T-cell (primary cell): ENCODE data around the gene TEX51. TPM values are rescaled to one million over a fixed set of nuclear protein-coding genes. Genes with fewer than 3 reads are reported as not detected.

Source experiments
- ATAC-seq, 4 experiments: fragments of 200-7000 bp in 3 of 4; fragments of 150-1000 bp in 1 of 4; cut with Tn5 transposase; replicated peaks in 1 of 4; 1 replicate in 3 of 4; 2 replicates in 1 of 4; pipeline ENCODE4 v1.10.0; 2021; ENCODE audit warnings: moderate library complexity in 3 of 4, mild to moderate bottlenecking in 2 of 4, moderate number of reproducible peaks in 1 of 4
- CTCF ChIA-PET, 2 donors: fragments of 300-600 bp; sonication (Branson Sonifier 250); formaldehyde crosslinking; loops; one replicate each; lab custom pipeline; 2022; ENCODE audit warnings: antibody characterized with exemption in 2 of 2; lab: Charles Lee
- POLR2A ChIA-PET, 2 donors: fragments of 300-600 bp; sonication (Branson Sonifier 250); formaldehyde crosslinking; loops; one replicate each; lab custom pipeline; 2022; ENCODE audit warnings: antibody characterized with exemption in 2 of 2; lab: Charles Lee
- DNase-seq, 35 experiments: peaks; one replicate each; pipeline versions ENCODE4 v3.0.0 to v3.0.0-alpha.2; 2013 to 2023
- H3K27ac ChIP-seq: one replicate; pipeline ENCODE4 v1.5.1; 2013; ENCODE audit warnings: low read length
- H3K27me3 ChIP-seq, 2 experiments: replicated peaks in 1 of 2; 1 replicate in 1 of 2; 2 replicates in 1 of 2; pipeline versions ENCODE4 v1.6.1 to v1.7.0; 2013; ENCODE audit warnings: low read length in 1 of 2, mixed read lengths in 1 of 2; ENCODE audit not compliant: control insufficient read depth in 2 of 2, insufficient read depth in 2 of 2; ENCODE audit errors: extremely low read depth in 1 of 2
- H3K36me3 ChIP-seq, 2 donors: 1 replicate in 1 of 2; 2 replicates in 1 of 2; pipeline versions ENCODE4 v1.6.1 to v1.7.0; 2013; ENCODE audit warnings: low read length in 1 of 2; ENCODE audit not compliant: control insufficient read depth in 2 of 2, insufficient read depth in 1 of 2; ENCODE audit errors: extremely low read depth in 1 of 2
- H3K4me1 ChIP-seq, 2 experiments: 1 replicate in 1 of 2; 2 replicates in 1 of 2; pipeline versions ENCODE4 v1.6.1 to v1.7.0; 2013; ENCODE audit warnings: low read length in 2 of 2, mixed read lengths in 1 of 2; ENCODE audit not compliant: insufficient read depth in 2 of 2, control insufficient read depth in 1 of 2; ENCODE audit errors: extremely low read depth in 1 of 2
- H3K4me3 ChIP-seq, 2 donors: 1 replicate in 1 of 2; 2 replicates in 1 of 2; pipeline versions ENCODE4 v1.5.1 to v1.7.0; 2013; ENCODE audit warnings: mild to moderate bottlenecking in 2 of 2, low read length in 1 of 2, moderate library complexity in 1 of 2; ENCODE audit not compliant: control insufficient read depth in 1 of 2; ENCODE audit errors: extremely low read depth in 1 of 2
- H3K9me3 ChIP-seq: 2 replicates; pipeline ENCODE4 v1.7.0; 2013
- H3K27ac Mint-ChIP-seq, 2 donors: one replicate each; pipeline ENCODE4 v1.8.0; 2020 to 2021; ENCODE audit warnings: mild to moderate bottlenecking in 2 of 2, mixed read lengths in 2 of 2
- H3K27me3 Mint-ChIP-seq, 2 donors: one replicate each; pipeline ENCODE4 v1.8.0; 2021 to 2022; ENCODE audit warnings: mixed read lengths in 2 of 2
- H3K36me3 Mint-ChIP-seq: one replicate; pipeline ENCODE4 v1.8.0; 2021; ENCODE audit warnings: mixed read lengths
- H3K4me1 Mint-ChIP-seq, 3 donors: one replicate each; pipeline ENCODE4 v1.8.0; 2020 to 2022; ENCODE audit warnings: mixed read lengths in 3 of 3, mild to moderate bottlenecking in 1 of 3
- H3K4me3 Mint-ChIP-seq, 3 donors: one replicate each; pipeline ENCODE4 v1.8.0; 2020 to 2022; ENCODE audit warnings: mild to moderate bottlenecking in 3 of 3, mixed read lengths in 3 of 3, moderate library complexity in 3 of 3
- H3K9me3 Mint-ChIP-seq, 3 donors: one replicate each; pipeline ENCODE4 v1.8.0; 2020 to 2022; ENCODE audit warnings: mixed read lengths in 3 of 3
- WGBS: methylation state at CpG from one replicate; pipeline ENCODE4 v1.1.5; 2013; ENCODE audit warnings: missing lambda C conversion rate; ENCODE audit not compliant: insufficient coverage; 5-methylcytosine and 5-hydroxymethylcytosine counted together
- total RNA-seq, 35 experiments: library from RNA in 6 of 35; stranded (reverse) in 6 of 35; fragments of 120-200 nt in 1 of 35; gene quantifications; one replicate each; pipeline versions ENCODE4 v1.2.1 to v1.2.4 and lab custom pipeline; 2013 to 2026

Gene TEX51
- total RNA-seq = not detected
- not detected for total RNA-seq (2013)
- total RNA-seq (lab: John Stamatoyannopoulos, UW) = 0 to 0.04 (median 0) reads per million in 29 experiments

- no peak within 1 kb of the TSS for H3K4me3 ChIP-seq
- Mint-ChIP-seq H3K27ac (no peak within 1 kb of the TSS), H3K4me3 (no peak within 1 kb of the TSS), H3K27me3 (peaks cover 11 to 26% of the 10 kb centered on the region in 2 donors), H3K36me3 (no peaks in the 10 kb centered on the region), H3K9me3 (peaks cover 0 to 3% (median 0%) of the 10 kb centered on the region in 3 donors), H3K4me1 (no peaks in the 10 kb centered on the region)
- H3K27me3 ChIP-seq = peaks cover 0 to 33% of the 10 kb centered on the region in 2 experiments
- no peaks in the 10 kb centered on the region for H3K4me1 ChIP-seq
- DNase-seq (no peak), ATAC-seq (no peak)
- ChIA-PET CTCF (no interaction called here), POLR2A (no interaction called here)
- no peak within 1 kb of the TSS for H3K27ac ChIP-seq
- 68% methylated on average over 4 of the region's 5 CpGs for WGBS
- no peaks in the 10 kb centered on the region for H3K9me3 ChIP-seq
- no peaks in the 10 kb centered on the region for H3K36me3 ChIP-seq
Observed at GRCh38 chr2:126898636-126899035, at the start of gene TEX51. TEX51 (plus strand) TSS chr2:126898890; CDS start chr2:126898919, 29 bp downstream.

GRCh38 chr2:126849054-126849453 is 49.6 kb upstream of the TEX51 start:
- H3K27ac Mint-ChIP-seq = no peak overlapping the region
- H3K4me3 ChIP-seq = no peak overlapping the region
- ChIA-PET CTCF (no interaction called here), POLR2A (no interaction called here)
- H3K4me1 Mint-ChIP-seq = no peaks in the 10 kb centered on the region
- 67% methylated on average over 1 of the region's 2 CpGs for WGBS
- H3K9me3 Mint-ChIP-seq = no peaks in the 10 kb centered on the region
- H3K27me3 ChIP-seq = peaks cover 0 to 17% of the 10 kb centered on the region in 2 experiments
- no peak overlapping the region for H3K27ac ChIP-seq
- H3K36me3 ChIP-seq = no peaks in the 10 kb centered on the region
- peaks cover 0 to 9% of the 10 kb centered on the region in 2 donors for H3K27me3 Mint-ChIP-seq
- ATAC-seq = no peak
- H3K4me3 Mint-ChIP-seq = no peak overlapping the region
- no peaks in the 10 kb centered on the region for H3K9me3 ChIP-seq
- no peak for DNase-seq
- no peaks in the 10 kb centered on the region for H3K36me3 Mint-ChIP-seq
- no peaks in the 10 kb centered on the region for H3K4me1 ChIP-seq

- CTCF ChIA-PET = no interaction called here
- H3K27ac ChIP-seq = no peak overlapping the region
- WGBS = 91% methylated on average over 2 of the region's 4 CpGs
- Mint-ChIP-seq H3K9me3 (no peaks in the 10 kb centered on the region), H3K36me3 (no peaks in the 10 kb centered on the region), H3K27me3 (peaks cover 0 to 9% of the 10 kb centered on the region in 2 donors), H3K27ac (no peak overlapping the region), H3K4me1 (no peaks in the 10 kb centered on the region), H3K4me3 (no peak overlapping the region)
- no peak overlapping the region for H3K4me3 ChIP-seq
- H3K27me3 ChIP-seq = peaks cover 0 to 17% of the 10 kb centered on the region in 2 experiments
- POLR2A ChIA-PET = no interaction called here
- H3K36me3 ChIP-seq = no peaks in the 10 kb centered on the region
- no peaks in the 10 kb centered on the region for H3K9me3 ChIP-seq
- H3K4me1 ChIP-seq = no peaks in the 10 kb centered on the region
- no peak for ATAC-seq
- no peak for DNase-seq
Observed at GRCh38 chr2:126849486-126849885, 49.2 kb upstream of the TEX51 start.

- H3K27ac Mint-ChIP-seq = no peak overlapping the region
- Histone ChIP-seq H3K27me3 (peaks cover 0 to 17% of the 10 kb centered on the region in 2 experiments), H3K36me3 (no peaks in the 10 kb centered on the region), H3K27ac (no peak overlapping the region), H3K4me1 (no peaks in the 10 kb centered on the region), H3K9me3 (no peaks in the 10 kb centered on the region), H3K4me3 (no peak overlapping the region)
- ChIA-PET CTCF (no interaction called here), POLR2A (no interaction called here)
- H3K4me3 Mint-ChIP-seq = no peak overlapping the region
- H3K9me3 Mint-ChIP-seq = no peaks in the 10 kb centered on the region
- H3K36me3 Mint-ChIP-seq = no peaks in the 10 kb centered on the region
- 66% methylated on average over 4 of the region's 7 CpGs for WGBS
- H3K4me1 Mint-ChIP-seq = no peaks in the 10 kb centered on the region
- peaks cover 0 to 9% of the 10 kb centered on the region in 2 donors for H3K27me3 Mint-ChIP-seq
- DNase-seq (no peak), ATAC-seq (no peak)
Observed at GRCh38 chr2:126849991-126850535, 48.6 kb upstream of the TEX51 start.

GRCh38 chr2:126850940-126851339 is 47.8 kb upstream of the TEX51 start:
- Histone ChIP-seq H3K4me3 (no peak overlapping the region), H3K36me3 (no peaks in the 10 kb centered on the region), H3K9me3 (no peaks in the 10 kb centered on the region), H3K4me1 (no peaks in the 10 kb centered on the region), H3K27me3 (peaks cover 0 to 17% of the 10 kb centered on the region in 2 experiments), H3K27ac (no peak overlapping the region)
- Mint-ChIP-seq H3K36me3 (no peaks in the 10 kb centered on the region), H3K4me3 (no peak overlapping the region), H3K27me3 (peaks cover 0 to 9% of the 10 kb centered on the region in 2 donors), H3K9me3 (no peaks in the 10 kb centered on the region), H3K27ac (no peak overlapping the region), H3K4me1 (no peaks in the 10 kb centered on the region)
- POLR2A ChIA-PET = no interaction called here
- DNase-seq = no peak
- CTCF ChIA-PET = no interaction called here
- 60% methylated on average over 2 of the region's 5 CpGs for WGBS
- no peak for ATAC-seq

- no peaks in the 10 kb centered on the region for H3K36me3 ChIP-seq
- POLR2A ChIA-PET = no interaction called here
- H3K36me3 Mint-ChIP-seq = no peaks in the 10 kb centered on the region
- no peak overlapping the region for H3K27ac Mint-ChIP-seq
- H3K9me3 ChIP-seq = no peaks in the 10 kb centered on the region
- CTCF ChIA-PET = no interaction called here
- H3K9me3 Mint-ChIP-seq = no peaks in the 10 kb centered on the region
- H3K27me3 Mint-ChIP-seq = peaks cover under 1 to 9% of the 10 kb centered on the region in 2 donors
- 40% methylated on average over 1 of the region's 1 CpG for WGBS
- ATAC-seq (no peak), DNase-seq (no peak)
- no peak overlapping the region for H3K4me3 ChIP-seq
- no peak overlapping the region for H3K27ac ChIP-seq
- H3K4me3 Mint-ChIP-seq = no peak overlapping the region
- H3K4me1 Mint-ChIP-seq = no peaks in the 10 kb centered on the region
- peaks cover 0 to 20% of the 10 kb centered on the region in 2 experiments for H3K27me3 ChIP-seq
- H3K4me1 ChIP-seq = no peaks in the 10 kb centered on the region
Observed at GRCh38 chr2:126851756-126852155, 46.9 kb upstream of the TEX51 start.
